Mesenteric fat pad (tissue), 1 donor: Measurements from ENCODE around the gene BMP7. TPM values are rescaled to one million over a fixed set of nuclear protein-coding genes. Genes with fewer than 3 reads are reported as not detected.
"Not testable (repeated sequence)": the region's sequence is repeated elsewhere in the genome, so short reads cannot be mapped to it uniquely, and the experiment has no call there.

Experiments
- DNase-seq: peaks from one replicate; pipeline ENCODE4 v3.0.0-alpha.2; 2020; ENCODE audit warnings: low spot score
- total RNA-seq: library from RNA; stranded (reverse); fragmentation: NEBNext Ultra II Directional; extraction: Animal tissue kit (Norgen Biotek cat#: 25700); gene quantifications from one replicate; pipeline ENCODE4 v1.2.1, GENCODE V29; 2021
- donor health status: DM: yes; HTN: yes; CAD: no.

Gene BMP7
- total RNA-seq, 1 donor from 2014 or later: 0.16 TPM

DNA sequence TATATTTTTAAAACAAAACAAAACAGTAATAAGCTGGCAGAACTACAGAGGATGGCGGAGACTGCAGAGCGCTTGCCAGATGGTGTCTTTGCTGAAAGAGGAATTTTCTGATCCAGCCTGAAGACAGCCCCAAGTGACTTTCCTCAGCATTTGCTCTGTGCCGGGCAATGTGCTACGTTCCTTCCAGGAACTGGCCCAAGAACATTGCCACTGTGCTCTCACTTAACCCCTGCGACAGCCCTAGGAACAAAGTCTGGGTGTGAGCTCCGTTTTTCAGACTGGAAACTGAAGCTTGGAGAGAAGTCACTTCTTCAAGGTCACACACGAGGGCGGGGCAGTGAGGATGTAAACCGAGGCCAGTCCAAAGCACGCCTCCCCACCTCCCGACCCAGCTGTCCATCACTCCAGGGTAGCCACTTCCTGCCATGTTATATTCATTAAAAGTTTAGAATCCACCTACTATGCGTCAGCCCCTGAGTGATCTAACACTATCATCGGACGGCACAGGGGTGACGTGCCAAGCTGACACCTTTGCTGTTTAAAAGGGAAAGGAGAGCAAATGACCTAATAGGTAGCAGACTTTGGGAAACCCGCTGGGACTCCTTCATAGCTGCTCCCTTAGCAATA, 22.3 kb upstream of the BMP7 start:
- DNase-seq: no peak

DNA sequence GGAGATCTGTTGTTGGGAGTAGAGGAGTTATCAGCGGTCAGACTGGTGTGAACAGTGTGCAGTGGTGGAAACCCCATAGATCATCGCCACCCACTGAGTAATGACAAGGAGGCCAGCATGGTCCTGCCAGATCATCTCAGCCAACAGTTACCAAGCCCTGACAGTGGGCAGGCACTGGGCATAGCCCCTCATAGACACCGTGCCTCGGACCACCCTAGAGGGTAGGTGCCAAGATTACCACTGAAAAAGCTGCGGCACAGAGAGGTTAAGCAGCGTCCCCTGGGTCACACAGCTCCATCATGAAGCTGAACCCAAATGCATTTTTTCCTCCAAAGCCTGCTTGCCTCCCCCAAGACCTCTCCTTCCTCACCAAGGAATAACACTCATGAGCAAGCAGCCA, 21.5 kb upstream of the BMP7 start:
- DNase-seq: no peak

DNA sequence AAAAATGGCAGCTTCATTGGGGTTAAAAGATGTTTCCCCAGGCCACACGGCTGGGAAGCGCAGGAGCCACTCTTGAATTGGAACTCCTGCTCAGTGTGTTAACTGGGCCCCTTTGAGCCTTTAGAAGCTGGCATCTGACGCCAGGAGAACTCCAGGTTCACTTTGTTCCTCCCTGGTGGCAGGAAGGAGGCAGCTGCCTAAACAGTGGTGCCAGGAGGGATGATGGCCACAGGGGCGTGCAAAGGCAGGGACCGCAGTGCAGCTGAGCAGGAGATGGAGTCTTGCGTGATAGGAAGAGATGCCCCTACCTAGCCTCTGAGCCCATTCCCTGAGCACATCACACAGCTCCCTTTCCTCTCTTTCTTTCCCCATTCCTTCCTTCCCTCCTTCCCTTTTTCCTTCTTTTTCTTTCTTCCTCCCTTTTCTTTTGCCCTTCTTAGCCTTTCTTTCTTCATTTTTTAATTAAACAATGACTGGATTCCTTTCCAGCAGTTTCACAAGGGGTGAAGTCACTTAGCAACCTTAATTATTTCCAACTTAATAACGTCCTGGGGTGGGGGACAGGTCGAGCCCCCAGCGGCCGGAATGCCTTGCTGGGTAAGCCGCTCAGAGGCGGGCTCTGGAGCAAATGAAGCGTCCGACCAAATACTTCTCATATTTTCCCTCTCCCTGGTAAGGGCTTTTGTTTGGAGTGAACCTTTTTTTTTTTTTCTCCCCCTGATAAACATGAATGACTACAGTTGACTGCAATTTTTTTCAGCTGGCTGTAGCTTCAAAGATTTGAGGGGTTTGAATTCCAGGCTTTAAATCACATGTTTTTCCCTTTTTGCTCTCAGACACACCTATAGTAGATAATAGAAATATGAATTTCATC, 20.8 kb upstream of the BMP7 start:
- no peak for DNase-seq

DNA sequence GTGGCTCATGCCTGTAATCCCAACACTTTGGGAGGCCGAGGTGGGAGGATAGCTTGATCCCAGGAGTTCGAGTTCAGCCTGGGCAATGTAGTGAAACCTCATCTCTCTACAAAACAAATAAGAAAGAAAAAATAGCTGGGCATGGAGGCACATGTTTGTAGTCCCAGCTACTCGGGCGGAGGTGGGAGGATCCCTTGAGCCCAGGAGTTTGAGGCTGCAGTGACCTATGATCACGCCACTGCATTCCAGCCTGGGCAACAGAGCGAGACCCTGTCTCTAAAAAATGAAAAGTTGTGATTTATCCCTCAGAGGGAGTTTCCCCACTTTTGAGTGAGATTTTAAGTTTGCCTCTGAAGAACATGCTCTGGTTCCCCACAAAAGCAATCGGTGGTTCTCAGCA, 17.4 kb upstream of the BMP7 start:
- DNase-seq: no peak

DNA sequence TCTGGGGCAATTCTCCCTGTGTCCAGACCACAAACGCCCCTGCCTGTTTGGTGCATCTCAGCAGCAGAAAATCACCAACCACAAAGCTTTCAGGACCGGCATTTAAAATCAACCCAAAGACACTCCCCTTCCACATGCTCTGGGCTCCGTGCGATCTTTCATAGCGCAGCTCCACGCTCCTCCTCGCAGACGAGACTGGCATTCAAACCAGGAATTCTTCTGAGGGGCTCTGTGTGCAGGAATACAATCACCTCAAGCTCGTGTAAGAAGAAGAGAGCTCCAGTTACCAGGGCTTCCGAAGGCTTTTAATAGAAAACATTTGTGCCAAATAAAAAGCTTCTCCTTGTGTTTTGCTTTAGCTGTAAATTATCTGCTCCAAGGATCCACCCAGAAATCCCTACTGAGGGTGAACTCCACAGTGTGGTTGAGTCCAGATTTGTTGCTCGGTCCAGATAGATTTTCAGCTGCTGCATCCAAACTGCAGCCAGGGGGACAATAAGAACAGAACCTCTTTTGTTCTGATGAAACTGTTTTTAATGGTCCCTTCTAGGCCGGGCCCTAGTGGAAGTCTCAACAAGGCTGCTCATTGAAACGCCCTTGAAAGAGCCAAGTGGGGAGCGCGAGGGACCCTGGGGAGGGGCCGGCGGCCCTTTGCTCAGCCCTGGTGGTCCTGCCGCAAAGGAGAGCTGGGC, 16.4 kb upstream of the BMP7 start:
- DNase-seq: no peak

DNA sequence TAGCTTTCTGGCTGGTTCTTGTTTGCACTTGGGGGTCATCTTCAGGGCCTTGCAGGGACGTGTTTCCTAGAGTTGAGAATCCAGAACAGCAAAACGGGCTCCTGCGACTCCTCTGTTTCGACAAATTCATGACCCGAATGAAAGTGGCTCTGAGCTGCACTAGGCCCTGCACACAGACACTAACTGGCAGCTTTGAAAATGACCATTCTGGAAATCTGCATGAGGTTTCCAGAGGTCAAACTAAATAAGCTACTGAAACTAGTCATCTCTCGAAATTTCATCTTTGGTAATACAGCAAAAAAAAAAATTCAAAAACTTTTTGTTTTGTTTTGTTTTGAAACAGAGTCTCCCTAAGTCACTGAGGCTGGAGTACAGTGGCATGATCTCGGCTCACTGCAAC, 15.5 kb upstream of the BMP7 start:
- DNase-seq: no peak

DNA sequence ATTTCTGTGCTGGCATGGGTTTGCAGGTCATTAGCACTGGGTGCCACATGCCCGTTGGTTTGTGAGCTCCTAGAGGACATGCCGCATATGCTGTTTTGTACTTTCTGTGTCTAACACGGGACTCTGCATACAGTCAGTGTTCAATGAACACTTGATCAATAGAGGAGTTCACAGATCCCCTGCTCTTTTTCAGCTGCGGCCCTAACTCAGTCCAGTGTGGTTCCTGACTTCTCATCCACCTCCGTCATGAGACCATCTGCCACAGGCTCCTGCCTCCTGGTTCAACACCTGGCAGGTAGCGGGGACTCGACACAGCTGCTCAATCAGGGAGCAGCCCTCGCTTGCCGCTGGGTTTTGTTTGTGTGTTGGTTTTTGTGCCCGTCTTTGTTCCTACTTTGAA, 13.8 kb upstream of the BMP7 start:
- no peak for DNase-seq

DNA sequence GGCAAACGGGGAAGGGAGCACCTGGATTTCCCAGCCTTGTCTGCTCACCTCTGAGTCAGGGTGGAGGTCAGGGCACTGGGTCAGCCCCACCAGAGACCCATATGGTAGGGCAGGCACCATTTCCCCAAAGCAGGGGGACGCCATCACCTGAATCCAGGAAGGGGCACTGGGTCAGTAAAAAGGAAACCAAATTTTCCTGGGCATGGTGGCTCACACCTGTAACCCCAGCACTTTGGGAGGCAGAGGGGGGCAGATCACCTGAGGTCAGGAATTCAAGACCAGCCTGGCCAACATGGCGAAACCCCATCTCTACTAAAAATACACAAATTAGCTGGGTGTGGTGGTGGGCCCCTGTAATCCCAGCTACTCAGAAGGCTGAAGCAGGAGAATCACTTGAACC, 13.1 kb upstream of the BMP7 start:
- not testable (repeated sequence) for DNase-seq

DNA sequence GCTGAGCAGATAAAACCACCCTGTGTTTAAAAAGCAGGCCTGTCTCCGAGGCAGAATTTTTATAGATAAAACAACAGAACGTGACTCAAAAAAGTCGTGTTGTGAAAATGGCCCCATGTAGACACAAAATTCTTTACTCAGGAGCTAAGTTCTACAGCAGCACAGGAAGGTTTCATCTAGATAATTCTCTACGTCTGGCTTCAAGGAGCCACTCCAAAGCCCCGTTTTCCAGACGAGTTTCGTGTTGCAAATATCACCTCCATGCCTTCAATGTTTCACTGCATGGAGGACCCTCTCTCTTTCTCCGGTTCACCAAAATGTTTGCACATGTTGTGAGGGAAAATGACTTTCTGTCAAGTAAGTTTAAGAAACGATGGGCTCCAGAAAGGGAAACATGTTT, 12.0 kb upstream of the BMP7 start:
- DNase-seq: no peak

DNA sequence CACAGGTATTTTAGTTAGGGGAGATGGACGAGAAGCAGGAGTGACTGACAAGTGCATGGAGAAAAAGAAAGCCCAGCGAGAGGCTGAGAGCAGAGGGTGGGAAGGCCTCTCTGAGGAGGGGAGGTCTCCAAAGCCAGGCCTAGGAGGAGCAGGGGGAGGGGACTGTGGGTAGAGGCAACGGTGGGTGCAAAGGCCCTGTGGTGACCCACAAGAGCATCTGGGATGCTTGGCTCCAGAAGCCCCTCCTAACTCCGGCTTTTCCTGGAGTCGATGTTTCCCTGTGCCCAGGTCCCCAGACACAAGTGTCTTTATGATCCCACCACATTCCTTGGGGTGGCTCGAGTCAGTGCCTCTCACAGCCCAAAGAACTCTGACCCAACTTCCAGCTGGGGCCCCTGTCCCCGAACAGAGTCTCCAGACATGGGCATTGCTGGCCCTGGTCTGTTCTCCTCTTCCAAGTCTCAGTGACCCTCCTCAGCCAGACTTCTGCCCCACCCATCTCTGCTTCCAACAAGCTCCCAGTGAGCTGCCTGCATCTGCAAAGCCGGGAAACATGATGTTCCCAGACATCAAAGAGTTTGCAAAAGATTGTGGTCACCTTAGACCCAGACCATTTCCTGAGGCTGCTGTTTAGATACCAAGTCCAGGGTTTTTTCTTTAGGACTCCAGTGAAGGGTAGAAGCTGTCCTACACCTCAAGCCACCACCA, 11.1 kb upstream of the BMP7 start:
- DNase-seq: no peak

DNA sequence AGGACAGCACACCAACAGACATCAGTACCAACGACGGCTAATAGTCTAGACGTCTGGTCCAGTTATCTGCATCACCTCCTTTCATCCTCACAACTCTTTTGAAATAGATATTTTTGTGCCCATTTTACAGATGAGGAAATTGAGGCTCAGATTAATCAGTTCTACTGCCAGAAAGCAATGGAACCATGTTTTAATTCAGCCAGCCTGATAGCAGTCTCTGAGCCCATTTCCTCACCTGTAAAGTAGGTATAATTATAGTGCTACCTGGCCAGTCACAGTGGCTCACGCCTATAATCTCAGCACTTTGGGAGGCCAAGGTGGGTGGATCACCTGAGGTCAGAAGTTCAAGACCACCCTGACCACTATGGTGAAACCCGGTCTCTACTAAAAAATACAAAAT, 9.8 kb upstream of the BMP7 start:
- no peak for DNase-seq

DNA sequence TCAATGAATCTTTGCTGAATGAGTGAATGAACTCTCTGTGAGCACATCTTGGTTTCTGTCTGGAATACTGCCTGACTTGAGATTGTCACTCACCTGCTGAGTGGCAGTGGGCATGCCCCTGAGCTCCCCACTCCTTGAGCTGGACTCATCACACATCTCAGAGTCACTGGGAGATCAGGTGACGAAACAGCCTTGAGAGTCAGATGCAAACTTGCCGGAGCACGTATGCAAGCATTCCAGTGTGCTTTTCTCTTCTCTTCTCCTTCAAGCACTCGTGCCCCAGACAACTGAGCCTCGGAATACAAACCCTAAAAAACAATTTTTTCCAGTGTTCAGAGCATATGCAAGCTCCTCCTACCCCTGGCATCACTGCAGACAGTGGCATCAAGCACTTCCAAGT, 9.4 kb upstream of the BMP7 start:
- no peak for DNase-seq

DNA sequence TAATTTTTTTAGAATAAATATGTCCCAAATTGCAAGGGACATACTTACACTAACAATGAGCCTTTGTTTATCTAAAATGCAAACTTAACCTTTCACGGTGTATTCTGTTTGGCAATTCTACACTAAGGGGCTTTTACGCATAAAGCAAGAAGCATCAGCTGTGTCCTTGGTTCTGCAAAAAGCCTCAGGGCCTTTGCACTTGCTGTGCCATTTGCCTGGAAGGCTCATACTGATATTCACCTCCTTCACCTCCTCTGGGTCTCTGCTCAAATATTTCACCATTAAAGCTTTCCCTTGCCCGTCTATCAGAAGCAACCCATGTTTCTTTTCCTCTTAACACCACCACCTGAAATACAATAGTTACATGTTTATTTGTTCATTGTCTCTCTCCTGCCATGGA, 8.9 kb upstream of the BMP7 start:
- DNase-seq: no peak

DNA sequence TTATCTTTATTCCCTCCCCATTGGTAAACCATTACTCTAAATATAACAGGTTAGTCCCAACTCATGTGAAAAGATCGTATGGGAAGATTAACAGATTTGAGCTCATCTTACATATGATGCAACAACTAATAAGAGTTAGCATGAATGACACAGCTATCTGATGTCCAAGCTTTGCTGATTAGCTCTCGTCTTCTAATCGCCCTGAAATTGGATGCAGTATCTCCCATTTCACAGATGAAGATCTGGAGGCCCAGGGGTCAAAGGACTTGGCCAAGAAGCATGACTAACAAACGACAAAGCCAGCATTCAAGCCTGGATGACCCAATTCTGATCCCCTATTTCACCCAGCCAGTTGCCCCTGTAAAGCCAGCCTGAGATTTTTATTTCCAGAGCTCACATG, 8.4 kb upstream of the BMP7 start:
- DNase-seq: no peak

DNA sequence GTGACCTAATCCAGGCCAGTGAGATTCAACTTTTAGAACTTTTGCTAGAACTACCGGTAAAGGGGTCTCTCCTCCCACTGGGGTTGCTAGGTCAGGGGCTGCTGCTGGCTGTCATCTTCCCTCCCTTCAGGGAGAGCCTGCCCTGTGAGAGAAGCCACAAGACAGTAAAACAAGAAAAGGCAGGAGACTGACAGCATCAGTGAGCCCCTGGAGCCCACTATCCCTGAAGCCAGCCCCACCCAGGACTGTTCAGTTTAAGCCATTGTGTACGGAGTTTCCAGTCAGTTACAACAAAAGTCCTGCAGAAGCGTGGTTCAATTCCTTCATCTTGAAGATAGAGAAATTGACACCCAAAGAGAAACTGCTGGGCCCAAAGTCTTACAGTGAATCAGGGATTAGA, 7.9 kb upstream of the BMP7 start:
- no peak for DNase-seq

DNA sequence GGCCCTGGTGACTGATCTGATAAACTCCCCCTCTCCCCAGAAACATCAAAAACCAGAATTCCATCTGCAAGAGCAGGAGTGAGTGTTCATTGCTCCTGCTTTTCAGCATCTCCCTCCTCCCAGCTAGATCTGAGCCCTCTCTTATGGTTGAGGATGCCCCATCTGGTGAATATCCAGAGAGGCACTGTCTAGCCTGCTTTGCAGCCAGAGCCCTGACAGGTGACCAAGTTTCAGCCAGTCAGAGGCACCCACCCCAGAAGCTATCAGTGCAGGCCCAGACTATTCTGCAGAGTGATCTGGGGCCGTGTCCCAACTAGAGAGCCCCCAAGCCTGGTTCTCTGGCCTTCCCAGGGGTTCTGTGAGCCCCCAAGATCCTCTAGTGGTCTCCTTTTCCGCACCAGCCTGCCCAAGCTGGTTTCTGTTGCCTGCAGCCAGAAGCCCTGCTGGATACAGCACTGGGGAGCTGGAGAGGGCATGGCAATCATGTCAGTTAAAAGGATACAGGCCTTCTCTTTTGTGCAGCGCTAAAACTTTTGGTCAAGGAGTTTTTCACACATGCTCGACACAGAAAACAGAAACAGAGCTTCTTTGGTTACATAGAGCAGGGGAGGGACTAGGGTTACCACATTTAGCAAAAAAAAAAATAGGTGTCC, 6.6 kb upstream of the BMP7 start:
- no peak for DNase-seq

DNA sequence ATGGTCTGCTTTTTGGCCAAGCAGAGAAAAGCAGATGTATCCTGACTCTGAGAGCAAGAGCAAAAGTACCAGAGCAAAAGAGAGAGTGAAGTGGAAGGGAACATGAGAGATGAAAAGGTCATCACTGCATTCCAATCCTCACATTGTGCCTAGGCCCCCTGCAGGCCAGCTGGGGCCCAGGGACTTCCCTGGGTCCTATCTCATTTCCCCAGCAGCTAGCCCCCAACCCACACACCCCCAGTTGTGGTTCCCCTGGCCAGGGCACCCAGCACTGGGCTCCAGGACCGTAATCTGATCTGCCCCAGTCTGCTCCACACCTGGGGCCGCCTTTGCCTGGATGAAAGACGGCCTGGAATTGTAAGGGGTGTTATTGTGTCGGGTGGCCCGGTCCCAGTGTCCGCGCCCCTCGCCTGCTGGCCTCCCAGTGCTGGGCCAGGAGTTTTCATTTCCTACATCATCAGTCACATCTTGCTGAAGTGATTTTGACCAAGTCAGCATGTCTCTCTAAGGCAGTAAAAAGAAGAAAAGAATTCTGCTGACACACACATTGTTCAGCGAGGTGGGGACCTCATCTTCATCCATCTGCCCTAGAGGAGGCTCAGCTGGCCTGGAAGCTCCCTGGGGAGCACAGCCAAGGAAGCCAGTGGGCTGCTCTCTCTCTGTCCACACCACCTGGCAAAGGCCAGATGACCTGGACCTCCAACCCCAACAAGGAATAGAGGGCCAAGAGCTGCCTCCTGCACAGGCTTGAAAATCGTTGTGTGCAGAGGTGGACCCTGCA, 4.0 kb upstream of the BMP7 start:
- DNase-seq: no peak

DNA sequence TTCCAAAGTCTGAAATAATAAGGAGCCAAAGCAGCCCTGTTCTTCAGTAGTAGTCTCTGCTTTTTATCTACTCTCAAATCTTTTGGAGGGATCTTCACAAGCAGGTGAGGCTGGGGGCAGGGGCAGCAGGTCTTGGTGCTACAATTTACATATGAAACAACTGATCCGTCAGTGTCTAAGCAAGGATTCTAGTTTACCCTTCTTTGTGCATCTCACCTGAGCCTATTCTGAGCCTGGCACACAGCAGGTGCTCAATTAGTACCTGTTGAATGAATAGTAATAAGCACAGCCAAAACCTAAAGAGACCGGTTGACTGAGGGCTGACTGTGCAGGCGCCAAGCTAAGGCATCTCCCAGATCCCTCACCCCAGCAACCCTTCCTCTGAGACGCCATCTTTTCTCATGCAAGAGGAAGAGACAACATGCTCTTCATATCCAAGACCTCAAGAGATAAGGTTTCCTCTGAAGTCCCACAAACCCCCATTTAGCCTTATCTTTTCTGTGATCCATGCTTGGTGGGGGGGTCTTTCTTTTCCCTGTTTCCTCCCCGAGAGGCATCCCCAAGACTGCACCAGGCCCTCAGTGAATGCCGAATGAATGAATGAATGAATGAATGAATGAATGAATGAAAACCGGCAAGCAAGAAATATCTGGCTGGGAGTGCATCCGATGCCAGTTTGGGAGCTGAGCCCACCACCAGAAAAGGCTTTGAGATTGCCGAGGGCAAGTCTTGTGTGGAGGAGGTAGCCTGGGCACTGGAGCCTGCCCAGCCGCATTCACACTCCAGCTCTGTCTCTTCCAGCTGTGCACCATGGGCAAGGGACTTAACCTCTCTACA, 2.9 kb upstream of the BMP7 start:
- DNase-seq: no peak

DNA sequence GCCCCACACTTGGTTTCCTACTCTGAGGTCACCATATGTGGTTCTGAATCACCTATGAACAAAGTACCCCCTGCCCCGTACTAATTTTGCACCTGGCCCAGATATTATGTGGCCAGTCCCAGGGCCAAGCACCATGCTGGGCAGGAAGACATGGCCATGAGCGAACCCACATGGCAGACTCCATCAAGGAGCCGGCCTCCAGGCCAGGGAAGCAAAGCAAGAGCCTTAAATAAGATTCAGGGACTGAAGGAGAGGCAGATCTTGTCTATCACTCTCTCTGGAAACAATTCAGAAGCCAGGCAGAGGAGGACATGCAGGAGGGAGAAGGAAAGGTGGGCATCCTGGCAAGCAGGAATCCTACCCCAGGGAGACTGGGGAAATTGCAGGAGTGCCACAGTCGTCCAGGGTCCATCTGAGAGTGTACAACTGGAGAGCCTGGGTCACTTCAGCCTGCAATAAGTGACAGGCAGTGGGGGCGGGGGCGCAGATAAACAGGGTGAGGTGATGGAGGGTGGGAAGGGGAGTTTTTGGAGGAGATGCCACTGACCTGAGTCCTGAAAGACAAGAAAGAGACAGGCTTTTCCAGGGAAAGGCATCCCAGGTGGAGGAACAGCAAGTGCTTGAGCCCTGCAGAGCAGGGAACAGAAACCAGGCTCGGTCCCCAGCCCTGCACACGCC, 2.1 kb upstream of the BMP7 start:
- DNase-seq: no peak
